A549 treated with dexamethasone at 1 μM for 4 hours (cell line): Measurements from ENCODE around the gene WDTC1. TPM values are rescaled to one million over a fixed set of nuclear protein-coding genes. Genes with fewer than 3 reads are reported as not detected.

Experiments
- total RNA-seq: library from RNA; stranded (reverse); fragments of 200-300 nt; extraction: Qiagen RNA extraction; gene quantifications from 5 replicates; pipeline ENCODE4 v1.2.3, GENCODE V29; 2022

The WDTC1 gene, protein sequence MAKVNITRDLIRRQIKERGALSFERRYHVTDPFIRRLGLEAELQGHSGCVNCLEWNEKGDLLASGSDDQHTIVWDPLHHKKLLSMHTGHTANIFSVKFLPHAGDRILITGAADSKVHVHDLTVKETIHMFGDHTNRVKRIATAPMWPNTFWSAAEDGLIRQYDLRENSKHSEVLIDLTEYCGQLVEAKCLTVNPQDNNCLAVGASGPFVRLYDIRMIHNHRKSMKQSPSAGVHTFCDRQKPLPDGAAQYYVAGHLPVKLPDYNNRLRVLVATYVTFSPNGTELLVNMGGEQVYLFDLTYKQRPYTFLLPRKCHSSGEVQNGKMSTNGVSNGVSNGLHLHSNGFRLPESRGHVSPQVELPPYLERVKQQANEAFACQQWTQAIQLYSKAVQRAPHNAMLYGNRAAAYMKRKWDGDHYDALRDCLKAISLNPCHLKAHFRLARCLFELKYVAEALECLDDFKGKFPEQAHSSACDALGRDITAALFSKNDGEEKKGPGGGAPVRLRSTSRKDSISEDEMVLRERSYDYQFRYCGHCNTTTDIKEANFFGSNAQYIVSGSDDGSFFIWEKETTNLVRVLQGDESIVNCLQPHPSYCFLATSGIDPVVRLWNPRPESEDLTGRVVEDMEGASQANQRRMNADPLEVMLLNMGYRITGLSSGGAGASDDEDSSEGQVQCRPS
- 5.2 to 8.0 TPM (median 7.4 TPM) in 5 replicates for total RNA-seq

DNA sequence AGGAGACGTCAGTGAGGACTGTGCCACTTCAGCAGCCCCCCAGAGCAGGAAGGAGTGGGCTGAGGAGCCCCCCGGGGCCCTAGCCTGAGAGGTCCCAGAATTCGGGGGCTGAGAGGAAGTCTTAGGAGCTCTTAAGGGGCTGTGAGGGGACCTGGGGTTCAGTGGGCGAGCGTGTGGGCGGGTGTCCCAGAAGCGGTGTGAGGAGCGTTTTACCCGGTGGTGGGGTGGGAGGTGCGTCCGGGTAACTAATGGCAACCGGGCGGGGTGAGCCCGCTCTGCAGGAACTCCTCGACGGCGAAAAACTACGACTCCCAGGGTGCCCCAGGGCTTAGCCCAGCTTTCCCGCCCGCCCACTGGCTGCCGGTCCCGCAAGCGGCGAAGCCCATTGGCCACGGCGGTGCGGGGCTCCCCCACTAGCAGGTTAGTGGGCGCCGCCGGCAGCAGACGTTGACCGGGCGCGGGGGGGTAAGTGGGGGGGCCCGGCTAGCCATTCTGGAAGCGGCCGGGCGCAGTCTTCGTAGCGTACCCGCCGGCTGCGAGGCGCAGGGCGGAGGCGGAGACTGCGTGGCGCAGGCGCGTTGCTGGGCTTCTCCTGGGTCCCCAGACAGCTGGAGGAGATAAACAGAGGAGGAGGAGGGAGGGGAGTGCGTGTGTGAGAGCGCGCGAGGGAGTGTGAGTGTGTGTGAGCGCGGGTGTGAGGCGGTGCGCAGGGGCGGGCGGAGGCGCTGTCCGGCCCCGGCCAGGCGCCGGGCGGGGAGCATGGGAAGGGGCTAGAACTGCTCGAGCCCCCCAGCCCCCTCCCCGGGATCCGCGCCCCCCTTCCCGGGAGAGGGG is at the start of gene WDTC1:
Gene WDTC1 (plus strand): TSS at position 584 of the 834 bp plus-strand sequence. CDS start 26,423 bp downstream, outside the sequence.

DNA sequence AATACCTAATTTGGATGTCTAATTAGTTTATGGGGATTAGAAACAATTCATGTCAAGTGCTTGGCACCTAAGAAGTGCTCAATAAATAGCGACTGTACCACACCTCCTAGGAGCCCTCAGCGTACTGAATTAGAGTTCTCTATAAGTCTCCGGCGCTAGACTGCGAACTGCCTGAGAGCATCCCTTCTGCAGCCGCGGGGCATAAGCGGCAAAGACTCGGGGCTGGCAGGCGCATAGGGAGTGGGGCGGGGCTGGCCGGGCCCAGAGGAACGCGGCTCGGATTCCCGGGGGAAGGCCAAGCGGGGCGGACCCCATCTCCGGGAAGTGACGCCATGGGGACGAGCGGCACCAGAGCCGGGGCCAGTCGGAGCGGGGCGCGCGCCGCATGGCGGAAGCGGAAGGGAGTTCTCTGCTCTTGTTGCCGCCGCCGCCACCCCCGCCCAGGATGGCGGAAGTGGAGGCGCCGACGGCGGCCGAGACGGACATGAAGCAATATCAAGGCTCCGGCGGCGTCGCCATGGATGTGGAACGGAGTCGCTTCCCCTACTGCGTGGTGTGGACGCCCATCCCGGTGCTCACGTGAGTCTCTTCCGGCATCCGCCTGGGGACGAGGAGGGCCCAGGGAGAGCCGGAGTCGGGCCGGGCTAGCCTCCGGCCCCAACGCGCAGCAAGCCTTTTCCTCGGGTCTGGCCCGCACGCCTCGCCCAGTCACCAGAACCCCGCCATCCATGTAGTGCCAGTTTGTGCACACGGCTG is 87.6 kb downstream of the WDTC1 start, which contains the start of gene TMEM222:
Gene TMEM222 (plus strand): TSS at position 351 of the 756 bp plus-strand sequence. CDS start 35 bp downstream, at position 386.

DNA sequence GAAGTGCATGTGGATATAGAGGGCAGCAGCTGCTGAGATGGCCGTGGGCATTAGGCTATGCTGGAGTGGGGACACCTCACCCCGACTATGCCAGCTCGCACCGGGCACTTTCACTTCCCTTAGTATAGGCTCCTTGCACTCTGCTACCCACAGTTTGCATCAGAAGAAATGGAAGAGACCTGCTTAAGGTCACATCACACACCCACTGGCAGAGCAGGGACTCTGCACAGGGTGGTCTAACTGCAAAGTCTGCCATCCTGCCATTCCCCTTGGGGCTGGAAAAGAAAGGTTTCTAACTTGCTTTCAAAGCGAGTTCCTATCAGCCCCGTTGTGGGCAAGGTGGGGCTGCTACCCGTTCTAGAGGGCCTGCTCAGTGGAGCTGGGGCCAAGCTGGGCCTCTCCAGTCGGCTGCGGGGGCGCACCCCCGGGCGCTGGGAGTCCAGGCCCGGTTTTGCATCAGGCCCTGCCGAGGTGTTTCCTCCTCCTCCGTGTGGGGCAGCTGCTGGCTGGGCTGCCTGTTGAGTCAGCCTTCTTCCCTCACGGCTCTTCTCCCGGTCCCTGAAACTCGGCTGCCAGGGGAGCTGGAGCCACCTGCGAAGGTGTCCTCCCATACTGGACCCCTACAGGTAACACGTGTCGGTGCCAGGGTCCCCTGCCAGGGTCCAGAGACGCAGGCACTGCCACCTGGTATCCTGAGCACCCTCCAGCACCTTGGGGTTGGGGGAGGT is 107.3 kb downstream of the WDTC1 start, which contains the start of gene SYTL1:
Gene SYTL1 (plus strand): TSS at position 498 of the 728 bp plus-strand sequence. CDS start 3,313 bp downstream, outside the sequence.

Other genes starting within 250 kb of the WDTC1 start
- gene TRNP1, start 240.9 kb upstream of the WDTC1 start, total RNA-seq = 204 to 282 TPM (median 273 TPM) in 5 replicates
- gene TENT5B, start 221.8 kb upstream of the WDTC1 start, total RNA-seq = 0.88 to 1.9 TPM (median 1.8 TPM) in 5 replicates
- 15.0 to 23.8 TPM (median 21.1 TPM) in 5 replicates for gene SLC9A1, start 79.5 kb upstream of the WDTC1 start, total RNA-seq
- 39.9 to 46.8 TPM (median 44.6 TPM) in 5 replicates for gene TMEM222, start 87.5 kb downstream of the WDTC1 start, total RNA-seq
- gene SYTL1, start 107.4 kb downstream of the WDTC1 start, total RNA-seq = 0.10 to 0.73 TPM (median 0.45 TPM) in 5 replicates
- 11.2 to 21.7 TPM (median 19.9 TPM) in 5 replicates for gene MAP3K6, start 132.3 kb downstream of the WDTC1 start, total RNA-seq
- gene FCN3, start 140.2 kb downstream of the WDTC1 start, total RNA-seq = not detected in 5 replicates
- gene CD164L2, start 148.7 kb downstream of the WDTC1 start, total RNA-seq = not detected in 5 replicates
- gene GPR3, start 158.0 kb downstream of the WDTC1 start, total RNA-seq = 1.3 to 1.8 TPM (median 1.6 TPM) in 5 replicates